Endothelial cell of umbilical vein (primary cell): ENCODE data around the gene ADCY5. TPM values are rescaled to one million over a fixed set of nuclear protein-coding genes. Genes with fewer than 3 reads are reported as not detected.

Experiments used
- BruUV-seq: library from RNA; stranded (reverse); fragments of 400-500 nt; replicated peaks from 2 replicates; lab custom pipeline; 2021; lab: Mats Ljungman, UMichigan
- CTCF ChIA-PET: fragments of 300-600, 350-600 bp; sonication (Branson Sonifier 250); formaldehyde crosslinking; loops from one replicate; lab custom pipeline; 2021; ENCODE audit warnings: antibody characterized with exemption, inconsistent platforms; lab: Charles Lee
- POLR2A ChIA-PET: fragments of 300-600, 350-600 bp; sonication (Branson Sonifier 250); formaldehyde crosslinking; loops from one replicate; lab custom pipeline; 2021; ENCODE audit warnings: antibody characterized with exemption, inconsistent platforms; lab: Charles Lee
- DNase-seq: peaks from one replicate; pipeline ENCODE4 v3.0.0-alpha.2; 2011; ENCODE audit warnings: low read depth, low spot score
- FAIRE-seq: peaks from 2 replicates; lab custom pipeline; 2011; peaks lifted over from hg19 to GRCh38; lab: Jason Lieb, UNC
- H2AFZ ChIP-seq: 2 replicates; pipeline ENCODE4 v1.6.0; 2012; ENCODE audit warnings: low read depth, low read length, control low read depth, inconsistent platforms
- H3K27ac ChIP-seq: 2 replicates; pipeline ENCODE4 v1.5.1; 2011; ENCODE audit warnings: low read depth, mild to moderate bottlenecking, control low read depth, low read length, moderate library complexity; ENCODE audit not compliant: insufficient read depth
- H3K27me3 ChIP-seq, 2 experiments: 2 replicates each; pipeline versions ENCODE4 v1.6.0 to v1.6.1; 2011; ENCODE audit warnings: low read length in 2 of 2, mixed read lengths in 1 of 2; ENCODE audit not compliant: control insufficient read depth in 2 of 2, insufficient read depth in 2 of 2
- H3K36me3 ChIP-seq, 2 experiments: 2 replicates in 1 of 2; 3 replicates in 1 of 2; pipeline ENCODE4 v1.5.1; 2011; ENCODE audit warnings: low read length in 2 of 2, mild to moderate bottlenecking in 1 of 2, moderate library complexity in 1 of 2; ENCODE audit not compliant: control insufficient read depth in 2 of 2, insufficient read depth in 2 of 2; ENCODE audit errors: extremely low read depth in 1 of 2
- H3K4me1 ChIP-seq: 3 replicates; pipeline ENCODE4 v1.5.1; 2011; ENCODE audit warnings: mild to moderate bottlenecking, low read length; ENCODE audit not compliant: control insufficient read depth, insufficient read depth; ENCODE audit errors: extremely low read depth
- H3K4me2 ChIP-seq: 2 replicates; pipeline ENCODE4 v1.6.1; 2011; ENCODE audit warnings: low read length, control low read depth, mixed read lengths; ENCODE audit not compliant: insufficient read depth
- H3K4me3 ChIP-seq, 3 experiments: fragments of 200-600 bp in 1 of 3; sonication (generic), shearing (Covaris generic) in 1 of 3; replicated peaks in 1 of 3; 2 replicates each; pipeline ENCODE4 v1.5.1; 2011 to 2016; ENCODE audit warnings: control low read depth in 3 of 3, low read length in 3 of 3, mild to moderate bottlenecking in 2 of 3, inconsistent platforms in 1 of 3, low read depth in 1 of 3, moderate library complexity in 1 of 3; ENCODE audit not compliant: insufficient read depth in 1 of 3
- H3K79me2 ChIP-seq: 2 replicates; pipeline ENCODE4 v1.6.0; 2012; ENCODE audit warnings: low read length, inconsistent platforms; ENCODE audit not compliant: control insufficient read depth, insufficient read depth
- H3K9ac ChIP-seq: replicated peaks from 2 replicates; pipeline ENCODE3; 2011; ENCODE audit warnings: low read length, control low read depth; ENCODE audit not compliant: insufficient read depth; ENCODE audit errors: extremely low read depth
- H3K9me1 ChIP-seq: replicated peaks from 3 replicates; pipeline ENCODE4 v1.6.0; 2011; ENCODE audit warnings: mild to moderate bottlenecking, low read length; ENCODE audit not compliant: control insufficient read depth, insufficient read depth; ENCODE audit errors: extremely low read depth
- H3K9me3 ChIP-seq: replicated peaks from 2 replicates; pipeline ENCODE4 v1.5.1; 2012; ENCODE audit warnings: low read length, inconsistent platforms; ENCODE audit not compliant: control insufficient read depth, insufficient read depth
- H4K20me1 ChIP-seq: replicated peaks from 2 replicates; pipeline ENCODE3; 2011; ENCODE audit warnings: mild to moderate bottlenecking, low read length; ENCODE audit not compliant: control insufficient read depth, insufficient read depth; ENCODE audit errors: extremely low read depth
- CTCF ChIP-seq, 2 donors: IDR thresholded peaks; 1 replicate in 1 of 2; 2 replicates in 1 of 2; pipeline ENCODE4 v1.5.1; 2011; ENCODE audit warnings: low read length in 2 of 2, mild to moderate bottlenecking in 2 of 2, moderate library complexity in 2 of 2, control low read depth in 1 of 2, inconsistent platforms in 1 of 2, low read depth in 1 of 2; ENCODE audit not compliant: insufficient read depth in 1 of 2; ENCODE audit errors: extremely low read depth in 1 of 2
- EZH2 ChIP-seq: IDR thresholded peaks from 2 replicates; pipeline ENCODE4 v1.6.1; 2012; ENCODE audit warnings: borderline replicate concordance, low read depth, mild to moderate bottlenecking, moderate library complexity, low read length, inconsistent platforms; ENCODE audit not compliant: severe bottlenecking
- FOS ChIP-seq: IDR thresholded peaks from 2 replicates; pipeline ENCODE4 v1.6.1; 2011; ENCODE audit warnings: mild to moderate bottlenecking, low read length, moderate library complexity, borderline replicate concordance; ENCODE audit not compliant: insufficient read depth
- GATA2 ChIP-seq: IDR thresholded peaks from 2 replicates; pipeline ENCODE4 v1.7.0; 2011; ENCODE audit warnings: low read depth, mild to moderate bottlenecking, moderate library complexity, mixed read lengths, low read length; ENCODE audit not compliant: insufficient read length, insufficient read depth
- JUN ChIP-seq: IDR thresholded peaks from 2 replicates; pipeline ENCODE4 v1.6.1; 2011; ENCODE audit warnings: borderline replicate concordance, low read depth; ENCODE audit not compliant: insufficient read length, insufficient read depth
- MAX ChIP-seq: IDR thresholded peaks from 2 replicates; pipeline ENCODE4 v1.6.1; 2011; ENCODE audit not compliant: insufficient read depth, insufficient read length
- MYC ChIP-seq: IDR thresholded peaks from one replicate; pipeline ENCODE4 v1.6.1; 2011; ENCODE audit warnings: mild to moderate bottlenecking, low read depth, low read length
- POLR2A ChIP-seq: IDR thresholded peaks from 2 replicates; pipeline ENCODE4 v1.6.1; 2012; ENCODE audit warnings: low read depth, mild to moderate bottlenecking, control low read depth, low read length
- POLR2AphosphoS5 ChIP-seq: IDR thresholded peaks from 2 replicates; pipeline ENCODE4 v1.6.1; 2012; ENCODE audit warnings: low read depth, mild to moderate bottlenecking, control low read depth, low read length, moderate library complexity; ENCODE audit not compliant: insufficient read depth
- dilution Hi-C: fragments of 300-500 bp; cut with MboI; formaldehyde crosslinking; loops from one replicate; pipeline ENCODE4 v1.15.0; 2019; ENCODE audit warnings: low sequenced_read_pairs; ENCODE audit not compliant: extremely low pct_ligation_motif_present
- intact Hi-C: fragments of 100-400 bp; cut with micrococcal nuclease; formaldehyde crosslinking; loops from one replicate; pipeline ENCODE4 v1.10.0; 2022
- polyA plus RNA-seq, 4 experiments: library from polyadenylated mRNA; depleted of rRNA in 3 of 4; stranded (reverse) in 3 of 4; unstranded in 1 of 4; fragments of >200 nt; gene quantifications; 2 replicates each; pipeline versions ENCODE4 v1.2.1 to v1.2.3, GENCODE V29; 2011 to 2012; ENCODE audit warnings: missing spikeins in 1 of 4
- total RNA-seq: library from RNA; stranded (reverse); gene quantifications from 2 replicates; pipeline ENCODE4 v1.2.3, GENCODE V29; 2021

The ADCY5 gene
- total and polyA plus RNA-seq, 2 donors (not counting 3 experiments of a cell fraction or from before 2014, with no cell fraction given) = 0.01 TPM; not detected in 1

- FAIRE-seq (no peak), DNase-seq (no peak)
- dilution Hi-C loops (no loop called here), intact Hi-C loops (no loop called here)
- Histone ChIP-seq H3K9ac (no peak overlapping the region), H3K27ac (no peak overlapping the region), H3K36me3 (no peaks in the 10 kb centered on the region), H4K20me1 (no peaks in the 10 kb centered on the region), H2AFZ (no peak overlapping the region), H3K9me1 (no peaks in the 10 kb centered on the region), H3K79me2 (no peaks in the 10 kb centered on the region), H3K9me3 (no peaks in the 10 kb centered on the region), H3K27me3 (no peaks in the 10 kb centered on the region), H3K4me2 (no peak overlapping the region), H3K4me3 (no peak overlapping the region), H3K4me1 (no peaks in the 10 kb centered on the region)
- ChIA-PET CTCF (interaction anchor here (0.8 kb wide), 1 partner anchor 233 kb away, joined by 3 read pairs; no protein-coding TSS in a partner anchor), POLR2A (no interaction called here)
- BruUV-seq = no TSS peak
- TF ChIP-seq GATA2 = no peak
- TF ChIP-seq CTCF (IDR thresholded peaks at IDR 0.05; ENCODE audit: extremely low read depth in 1 of 2, insufficient read depth in 1 of 2, low read depth in 1 of 2, low read length in 2 of 2) = no peak
- no peak for TF ChIP-seq MAX
- no peak for TF ChIP-seq JUN
- no peak for TF ChIP-seq FOS
Measured at GRCh38 chr3:123262226-123262625, 186.7 kb downstream of the ADCY5 start.

DNA sequence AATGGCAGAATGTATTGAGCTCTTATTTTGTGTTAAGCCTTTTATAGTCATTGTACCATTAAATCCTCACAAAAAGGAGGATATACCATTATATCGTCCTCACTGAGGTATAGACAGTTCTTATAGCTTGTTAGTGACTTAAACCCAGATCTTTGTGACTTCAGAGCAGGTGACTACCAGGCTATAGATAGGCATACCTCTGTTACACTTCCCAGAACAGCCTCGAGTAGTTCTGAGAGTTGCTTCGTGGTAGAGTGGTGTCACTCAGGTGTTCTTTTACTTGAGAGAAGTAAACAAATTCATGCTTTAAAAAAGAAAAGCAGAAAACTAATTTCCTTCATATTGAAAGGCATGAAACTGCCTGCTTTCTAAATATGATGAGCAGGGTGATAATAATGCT is 187.2 kb downstream of the ADCY5 start:
- Histone ChIP-seq H2AFZ (no peak overlapping the region), H3K9me3 (no peaks in the 10 kb centered on the region), H3K27ac (no peak overlapping the region), H3K4me2 (no peak overlapping the region), H3K4me1 (no peaks in the 10 kb centered on the region), H3K9ac (no peak overlapping the region), H3K79me2 (no peaks in the 10 kb centered on the region), H3K9me1 (no peaks in the 10 kb centered on the region), H3K27me3 (no peaks in the 10 kb centered on the region), H3K36me3 (no peaks in the 10 kb centered on the region), H3K4me3 (no peak overlapping the region), H4K20me1 (no peaks in the 10 kb centered on the region)
- ChIA-PET CTCF (interaction anchor here (0.8 kb wide), 1 partner anchor 232 kb away, joined by 3 read pairs; no protein-coding TSS in a partner anchor), POLR2A (no interaction called here)
- FAIRE-seq (no peak), DNase-seq (no peak)
- TF ChIP-seq EZH2 (no peak), JUN (no peak), POLR2AphosphoS5 (no peak), CTCF (IDR thresholded peaks at IDR 0.05; ENCODE audit: extremely low read depth in 1 of 2, insufficient read depth in 1 of 2, low read depth in 1 of 2, low read length in 2 of 2) (no peak), MAX (no peak), POLR2A (no peak), FOS (no peak), MYC (no peak), GATA2 (no peak)
- dilution Hi-C loops = no loop called here
- BruUV-seq = no TSS peak
- intact Hi-C loops = no loop called here
